Sciatic nerve (tissue), 2 donors: Measurements from ENCODE around the gene KLHL29. TPM values are rescaled to one million over a fixed set of nuclear protein-coding genes. Genes with fewer than 3 reads are reported as not detected.

Source experiments
- ATAC-seq: fragments of 200-7000 bp; cut with Tn5 transposase; one replicate; pipeline ENCODE4 v1.9.1; 2020; ENCODE audit warnings: mild to moderate bottlenecking, moderate library complexity
- DNase-seq: peaks from one replicate; pipeline ENCODE4 v3.0.0-alpha.2; 2020; ENCODE audit warnings: low spot score
- intact Hi-C: fragments of 100-400 bp; cut with DNase I; formaldehyde crosslinking; loops from one replicate; pipeline ENCODE4 v1.14.2; 2022
- total RNA-seq: library from RNA; stranded (reverse); fragmentation: NEBNext Ultra II Directional; extraction: Animal tissue kit (Norgen Biotek cat#: 25700); gene quantifications from one replicate; pipeline ENCODE4 v1.2.1, GENCODE V29; 2021
- donor health status: DM: no; HTN: no; CAD: no.
- donor health status: DM: no; HTN: no; CAD: no.

KLHL29 gene
- total RNA-seq, 1 donor from 2014 or later, result 31.7 TPM

GRCh38 chr2:23457990-23458682 lies 73.2 kb downstream of the KLHL29 start:
- DNase-seq, result no peak
- ATAC-seq, result no peak
- intact Hi-C loops, result no loop called here

- intact Hi-C loops, result no loop called here
- ATAC-seq, result no peak
- no peak for DNase-seq
These were observed 74.1 kb downstream of the KLHL29 start for GRCh38 chr2:23459032-23459431.

DNA sequence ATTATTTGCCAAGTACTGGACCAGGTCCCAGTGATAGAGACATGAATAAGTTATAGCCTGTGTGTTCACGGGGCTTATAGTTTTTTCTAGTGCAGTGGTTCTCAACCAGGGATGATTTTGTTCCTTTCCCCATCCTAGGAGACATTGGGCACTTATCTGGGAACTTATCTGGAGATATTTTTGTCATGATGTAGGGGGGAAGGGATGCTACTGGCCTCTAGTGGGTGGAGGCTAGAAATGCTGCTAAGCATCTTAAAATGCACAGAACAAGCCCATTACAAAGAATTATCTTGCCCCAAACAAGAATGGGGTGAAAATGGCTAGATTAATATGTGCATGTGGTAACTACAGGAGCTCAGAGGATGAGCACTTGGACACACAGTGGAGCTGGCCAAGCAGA lies 75.2 kb downstream of the KLHL29 start:
- DNase-seq (no peak), ATAC-seq (no peak)
- intact Hi-C loops, result no loop called here

- intact Hi-C loops, result no loop called here
- no peak for DNase-seq
- no peak for ATAC-seq
These were observed 76.0 kb downstream of the KLHL29 start for GRCh38 chr2:23460993-23461392.

- intact Hi-C loops, result no loop called here
- DNase-seq (no peak), ATAC-seq (no peak)
These were observed 79.2 kb downstream of the KLHL29 start for GRCh38 chr2:23464156-23464555.

- DNase-seq, result peak; percentile 23
- intact Hi-C loops, result no loop called here
- no peak for ATAC-seq
These were observed 80.0 kb downstream of the KLHL29 start for GRCh38 chr2:23464905-23465537.

- peak; percentile 24 for ATAC-seq
- DNase-seq, result no peak
- intact Hi-C loops, result no loop called here
These were observed 81.0 kb downstream of the KLHL29 start for GRCh38 chr2:23465936-23466335.

- DNase-seq (peak; percentile 32), ATAC-seq (no peak)
- intact Hi-C loops, result no loop called here
These were observed 82.6 kb downstream of the KLHL29 start for GRCh38 chr2:23467618-23468017.

GRCh38 chr2:23468474-23469141 lies 83.6 kb downstream of the KLHL29 start:
- DNase-seq (peak; percentile 56), ATAC-seq (peak; percentile 7)
- intact Hi-C loops, result no loop called here

DNA sequence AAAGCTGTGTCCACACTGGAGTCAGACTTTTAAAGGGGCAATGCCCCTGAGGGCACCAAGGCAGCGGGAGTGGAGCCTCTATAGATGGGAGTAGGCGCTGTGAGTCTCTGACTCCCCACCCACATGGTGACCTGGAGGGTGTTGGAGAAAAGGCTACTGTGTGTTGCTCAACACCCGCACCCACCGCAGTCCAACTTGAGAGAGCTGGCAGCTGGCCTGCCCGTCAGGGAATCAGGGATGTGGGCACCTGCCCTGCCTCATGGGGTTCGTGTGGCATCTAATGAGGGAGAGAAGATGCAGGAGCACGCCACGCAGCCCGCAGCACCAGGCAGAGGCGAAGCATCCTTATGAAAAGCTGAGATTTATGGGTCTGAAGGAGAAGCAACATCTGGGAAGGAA lies 84.2 kb downstream of the KLHL29 start:
- peak; percentile 27 for ATAC-seq

DNA sequence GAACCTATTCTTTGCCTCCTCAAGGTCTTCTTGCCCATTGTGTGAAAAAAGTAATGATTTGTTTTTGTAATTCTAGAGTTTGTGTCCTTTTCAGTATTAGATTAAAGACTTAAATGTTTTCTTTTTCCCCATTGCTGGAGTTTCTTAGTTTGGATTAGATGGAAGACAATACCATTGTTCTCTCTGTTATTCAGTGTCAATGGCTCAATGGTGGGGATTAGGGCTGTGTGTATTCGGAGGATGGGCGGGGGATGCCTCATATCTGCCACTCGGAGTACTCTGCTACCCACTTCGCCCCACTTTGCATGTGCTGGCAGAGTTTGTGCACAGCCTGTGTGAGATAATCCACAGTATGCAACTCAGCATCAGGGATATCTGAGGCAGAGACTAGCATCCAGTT lies 90.1 kb downstream of the KLHL29 start:
- ATAC-seq (no peak), DNase-seq (peak; percentile 14)
- intact Hi-C loops, result no loop called here

More for the DNA sequence above, 84.2 kb downstream of the KLHL29 start:
- DNase-seq, result peak; percentile 57
- intact Hi-C loops, result no loop called here

DNA sequence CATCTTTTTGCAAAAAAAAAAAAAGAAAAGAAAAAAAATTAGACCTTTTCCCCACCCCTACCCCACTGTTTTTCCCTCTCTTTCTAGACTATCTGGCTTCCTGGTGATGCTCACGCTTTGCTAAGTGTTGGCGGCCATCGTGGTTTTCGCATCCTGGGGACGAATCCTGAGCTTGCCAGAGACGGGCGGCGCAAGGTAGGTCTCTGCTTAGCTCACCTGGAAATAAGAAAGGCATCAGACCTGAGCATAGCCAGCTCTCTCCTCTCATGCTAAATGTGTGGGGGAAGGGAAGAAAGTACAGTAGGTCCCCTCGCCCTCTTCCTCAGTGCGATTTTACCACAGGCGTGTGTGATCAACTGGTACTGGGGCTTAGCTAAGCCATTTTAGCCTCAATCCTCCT lies 90.5 kb downstream of the KLHL29 start:
- ATAC-seq (no peak), DNase-seq (peak; percentile 35)
- intact Hi-C loops, result no loop called here

DNA sequence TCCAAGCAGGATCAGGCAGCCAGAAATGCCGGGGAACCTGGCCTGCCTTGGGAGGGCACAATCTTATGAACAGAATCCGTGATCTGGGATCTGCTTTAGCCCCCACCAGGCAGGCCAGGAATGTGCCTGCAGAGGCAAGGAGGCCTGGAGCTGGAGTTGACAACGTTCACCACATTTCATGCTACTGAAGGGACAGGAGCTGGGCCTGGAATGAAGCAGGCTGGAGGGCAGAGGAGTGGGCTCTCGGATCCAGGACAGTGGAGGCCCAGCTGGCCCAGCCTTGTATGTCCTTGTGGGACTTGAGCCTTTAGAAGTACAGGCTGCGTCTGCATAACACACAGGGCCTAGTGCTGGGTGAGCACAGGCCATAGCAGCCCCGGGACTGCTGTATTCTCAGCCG lies 91.8 kb downstream of the KLHL29 start:
- intact Hi-C loops, result no loop called here
- ATAC-seq (no peak), DNase-seq (peak; percentile 35)

DNA sequence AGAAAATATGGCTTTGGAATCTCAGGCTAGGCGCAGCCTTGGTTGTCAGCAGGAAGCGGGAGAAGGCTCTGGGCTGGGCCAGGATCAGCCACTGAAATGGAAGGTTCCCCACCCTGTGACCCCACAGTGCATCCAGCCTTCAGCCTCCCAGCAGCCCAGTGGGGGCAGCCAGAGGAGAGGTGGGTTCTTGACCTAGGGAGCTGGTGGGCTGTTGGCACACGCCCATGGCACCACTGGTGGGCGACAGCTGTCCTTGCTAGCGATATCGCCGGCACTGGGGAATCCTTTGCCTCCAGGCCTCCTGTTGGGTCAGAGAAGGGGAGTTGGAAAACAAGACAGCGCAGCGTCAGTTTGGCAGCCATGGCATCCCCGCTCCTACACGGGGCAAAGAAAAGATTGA lies 92.4 kb downstream of the KLHL29 start:
- no peak for ATAC-seq

GRCh38 chr2:23478087-23478932 lies 93.3 kb downstream of the KLHL29 start:
- no peak for ATAC-seq
- intact Hi-C loops, result no loop called here
- DNase-seq, result peak; percentile 42

More for the DNA sequence above, 92.4 kb downstream of the KLHL29 start:
- intact Hi-C loops, result no loop called here
- peak; percentile 50 for DNase-seq

DNA sequence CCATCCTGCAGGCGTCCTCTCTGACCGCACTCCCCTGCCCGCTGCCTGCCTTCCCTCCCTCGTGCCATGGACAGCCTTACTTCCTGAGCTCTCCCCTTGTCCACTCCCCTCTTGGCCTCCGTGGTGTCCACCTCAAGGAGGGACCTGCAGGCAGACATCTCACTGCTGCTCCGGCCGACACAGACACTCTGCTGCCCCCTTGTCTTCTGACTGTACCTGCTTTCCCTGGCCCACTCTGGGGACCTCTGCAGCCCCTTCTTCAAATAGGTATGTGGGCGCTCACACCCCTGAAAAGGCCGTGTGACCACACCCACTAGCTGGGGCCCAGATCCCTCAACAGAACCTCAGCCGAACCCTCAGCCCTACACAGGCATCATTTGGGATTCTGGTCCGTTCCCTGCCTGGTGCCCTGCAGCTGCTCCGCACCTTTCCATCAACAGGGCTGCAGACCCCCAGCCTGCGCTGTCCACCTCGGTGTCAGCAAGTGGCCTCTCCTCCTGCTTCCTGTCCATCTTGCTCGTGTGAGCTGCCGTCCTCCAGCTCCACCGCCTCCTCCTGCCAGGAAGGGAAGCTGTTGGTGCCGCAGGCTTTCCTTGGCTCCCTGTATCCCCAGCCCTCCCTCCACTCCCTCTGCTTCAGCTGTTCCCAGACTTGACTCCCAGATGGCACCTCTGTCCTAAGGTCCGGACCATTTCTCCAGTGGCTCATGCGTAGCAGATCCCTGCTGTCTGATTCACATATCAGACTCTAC lies 94.1 kb downstream of the KLHL29 start:
- DNase-seq (peak; percentile 51), ATAC-seq (no peak)

GRCh38 chr2:23480957-23481797 lies 96.2 kb downstream of the KLHL29 start:
- intact Hi-C loops, result no loop called here
- peak; percentile 23 for ATAC-seq
- peak; percentile 36 for DNase-seq

More for the DNA sequence above, 94.1 kb downstream of the KLHL29 start:
- intact Hi-C loops, result no loop called here

DNA sequence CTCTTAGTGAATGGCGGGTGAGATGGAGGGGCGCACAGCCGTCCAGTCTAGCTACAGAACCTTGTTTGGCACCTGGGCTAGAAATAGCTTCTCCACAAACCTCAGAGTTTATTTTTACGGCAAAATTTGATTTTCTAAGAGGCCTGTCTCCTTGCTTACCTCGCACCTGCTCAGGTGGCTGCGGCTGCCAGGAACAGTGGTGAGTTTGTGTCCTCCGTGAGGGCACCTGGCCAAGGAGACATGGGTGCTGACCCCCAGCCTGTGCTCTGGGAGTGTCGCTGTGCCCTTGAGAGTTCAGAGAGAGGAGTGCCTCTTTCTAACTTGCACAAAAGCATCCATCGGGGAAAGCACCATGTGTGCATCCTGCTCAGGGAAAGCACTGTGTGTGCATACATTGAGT lies 97.2 kb downstream of the KLHL29 start:
- ATAC-seq (no peak), DNase-seq (peak; percentile 38)
- intact Hi-C loops, result no loop called here
